ENCODE data around the gene MYOM3. TPM values are rescaled to one million over a fixed set of nuclear protein-coding genes. Genes with fewer than 3 reads are reported as not detected.
"Not testable (repeated sequence)": the region's sequence is repeated elsewhere in the genome, so short reads cannot be mapped to it uniquely, and the experiment has no call there.

MYOM3 gene
- polyA plus RNA-seq, 1 experiment, result not detected

DNA sequence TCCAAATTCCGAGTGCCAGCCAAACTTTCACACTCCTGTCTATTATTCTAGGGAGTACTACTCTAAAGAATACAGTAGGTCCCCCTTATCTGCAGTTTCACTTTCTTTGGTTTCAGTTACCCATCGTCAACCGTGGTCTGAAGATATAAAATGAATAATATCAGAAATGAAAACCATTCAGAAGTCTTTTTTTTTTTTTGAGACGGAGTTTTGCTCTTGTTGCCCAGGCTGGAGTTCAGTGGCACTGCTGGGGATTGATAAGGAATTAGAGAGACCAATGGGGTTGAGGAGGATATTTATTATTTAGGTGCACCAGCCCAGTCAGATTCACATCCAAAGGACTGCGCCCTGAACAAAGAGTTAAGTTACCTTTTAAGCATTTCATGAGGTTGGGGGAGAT, 79.0 kb downstream of the MYOM3 start:
- Histone ChIP-seq H3K27me3 (ENCODE audit: control insufficient read depth, insufficient read depth, low read length) (no peaks in the 10 kb centered on the region), H3K9me3 (ENCODE audit: control insufficient read depth, insufficient read depth, low read length) (no peaks in the 10 kb centered on the region; the same call in 1 of the 2 replicates), H3K4me3 (ENCODE audit: low read depth, low read length) (no peak overlapping the region), H3K27ac (ENCODE audit: low read depth, low read length) (no peak overlapping the region)
- TF ChIP-seq, protein P1, sequence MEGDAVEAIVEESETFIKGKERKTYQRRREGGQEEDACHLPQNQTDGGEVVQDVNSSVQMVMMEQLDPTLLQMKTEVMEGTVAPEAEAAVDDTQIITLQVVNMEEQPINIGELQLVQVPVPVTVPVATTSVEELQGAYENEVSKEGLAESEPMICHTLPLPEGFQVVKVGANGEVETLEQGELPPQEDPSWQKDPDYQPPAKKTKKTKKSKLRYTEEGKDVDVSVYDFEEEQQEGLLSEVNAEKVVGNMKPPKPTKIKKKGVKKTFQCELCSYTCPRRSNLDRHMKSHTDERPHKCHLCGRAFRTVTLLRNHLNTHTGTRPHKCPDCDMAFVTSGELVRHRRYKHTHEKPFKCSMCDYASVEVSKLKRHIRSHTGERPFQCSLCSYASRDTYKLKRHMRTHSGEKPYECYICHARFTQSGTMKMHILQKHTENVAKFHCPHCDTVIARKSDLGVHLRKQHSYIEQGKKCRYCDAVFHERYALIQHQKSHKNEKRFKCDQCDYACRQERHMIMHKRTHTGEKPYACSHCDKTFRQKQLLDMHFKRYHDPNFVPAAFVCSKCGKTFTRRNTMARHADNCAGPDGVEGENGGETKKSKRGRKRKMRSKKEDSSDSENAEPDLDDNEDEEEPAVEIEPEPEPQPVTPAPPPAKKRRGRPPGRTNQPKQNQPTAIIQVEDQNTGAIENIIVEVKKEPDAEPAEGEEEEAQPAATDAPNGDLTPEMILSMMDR (IDR thresholded peaks at IDR 0.05; ENCODE audit: low read depth, low read length), result no peak
- ChIA-PET CTCF (no interaction called here), POLR2A (no interaction called here)
- no peak for DNase-seq (ENCODE audit: low read depth, low spot score)

- H3K27me3 ChIP-seq (ENCODE audit: control insufficient read depth, insufficient read depth, low read length); H3K9me3 ChIP-seq (ENCODE audit: control insufficient read depth, insufficient read depth, low read length); H3K27ac ChIP-seq (ENCODE audit: low read depth, low read length); DNase-seq (ENCODE audit: low read depth, low spot score); H3K4me3 ChIP-seq (ENCODE audit: low read depth, low read length); POLR2A ChIA-PET: not testable (repeated sequence)
- CTCF ChIA-PET, result interaction anchor here (0.6 kb wide), 1 partner anchor 66 kb away, joined by 3 read pairs; no protein-coding TSS in a partner anchor
Measured at GRCh38 chr1:24030976-24031516, 80.9 kb downstream of the MYOM3 start.

- no peak overlapping the region for H3K4me3 ChIP-seq (ENCODE audit: low read depth, low read length)
- ChIA-PET CTCF (interaction anchor here (0.5 to 2.0 kb wide), 17 partner anchors 8 to 477 kb away, joined by 3 to 7 read pairs (median 4); partner anchors contain the start of gene PNRC2), POLR2A (interaction anchor here (0.5 to 1.5 kb wide), 6 partner anchors 9 to 87 kb away, joined by 3 to 7 read pairs (median 4); partner anchors contain the start of genes PNRC2 and SRSF10)
- H3K27ac ChIP-seq (ENCODE audit: low read depth, low read length), result no peak overlapping the region
- no peaks in the 10 kb centered on the region for H3K27me3 ChIP-seq (ENCODE audit: control insufficient read depth, insufficient read depth, low read length)
- DNase-seq (ENCODE audit: low read depth, low spot score), result no peak
- H3K9me3 ChIP-seq (ENCODE audit: control insufficient read depth, insufficient read depth, low read length), result no peaks in the 10 kb centered on the region; the same call in 1 of the 2 replicates
- TF ChIP-seq, protein P1 (IDR thresholded peaks at IDR 0.05; ENCODE audit: low read depth, low read length), result peak; percentile 63
Measured at GRCh38 chr1:24027838-24028468, 84.0 kb downstream of the MYOM3 start.

GRCh38 chr1:24022581-24023361, 89.2 kb downstream of the MYOM3 start:
- TF ChIP-seq, protein P1 (IDR thresholded peaks at IDR 0.05; ENCODE audit: low read depth, low read length), result no peak
- CTCF ChIA-PET, result interaction anchor here (0.5 kb wide), 1 partner anchor 14 kb away, joined by 4 read pairs; no protein-coding TSS in a partner anchor
- Histone ChIP-seq H3K27ac (ENCODE audit: low read depth, low read length) (peak overlapping the region; percentile 53), H3K27me3 (ENCODE audit: control insufficient read depth, insufficient read depth, low read length) (no peaks in the 10 kb centered on the region), H3K9me3 (ENCODE audit: control insufficient read depth, insufficient read depth, low read length) (no peaks in the 10 kb centered on the region), H3K4me3 (ENCODE audit: low read depth, low read length) (no peak overlapping the region)
- no peak for DNase-seq (ENCODE audit: low read depth, low spot score)
- POLR2A ChIA-PET, result interaction anchor here (0.6 to 1.7 kb wide), 2 partner anchors 62 to 360 kb away, joined by 3 to 5 read pairs; partner anchors contain the start of gene PNRC2

GRCh38 chr1:24021403-24022266, 90.3 kb downstream of the MYOM3 start:
- ChIA-PET CTCF (interaction anchor here (0.6 kb wide), 1 partner anchor 39 kb away, joined by 4 read pairs; no protein-coding TSS in a partner anchor), POLR2A (interaction anchor here (0.6 to 1.7 kb wide), 3 partner anchors 42 to 361 kb away, joined by 3 to 5 read pairs (median 3); partner anchors contain the start of gene PNRC2)
- H3K27ac ChIP-seq (ENCODE audit: low read depth, low read length), result peak overlapping the region; percentile 53
- no peak for DNase-seq (ENCODE audit: low read depth, low spot score)
- TF ChIP-seq, protein P1 (IDR thresholded peaks at IDR 0.05; ENCODE audit: low read depth, low read length), result no peak
- no peaks in the 10 kb centered on the region for H3K9me3 ChIP-seq (ENCODE audit: control insufficient read depth, insufficient read depth, low read length)
- H3K27me3 ChIP-seq (ENCODE audit: control insufficient read depth, insufficient read depth, low read length), result no peaks in the 10 kb centered on the region
- no peak overlapping the region for H3K4me3 ChIP-seq (ENCODE audit: low read depth, low read length)
